Cardiac septum (tissue), 1 donor: ENCODE results near the gene TERT. TPM values are rescaled to one million over a fixed set of nuclear protein-coding genes. Genes with fewer than 3 reads are reported as not detected.

Experiments
- DNase-seq: peaks from one replicate; pipeline ENCODE4 v3.0.0-alpha.2; 2020; ENCODE audit warnings: low spot score
- intact Hi-C: fragments of 100-400 bp; cut with DNase I; formaldehyde crosslinking; loops from one replicate; pipeline ENCODE4 v1.14.0; 2022
- total RNA-seq: library from RNA; stranded (reverse); fragmentation: NEBNext Ultra II Directional; extraction: Animal tissue kit (Norgen Biotek cat#: 25700); gene quantifications from one replicate; pipeline ENCODE4 v1.2.1, GENCODE V29; 2021
- donor health status: DM: no; HTN: no; CAD: no.

The TERT gene
- total RNA-seq, 1 donor from 2014 or later: not detected

DNA sequence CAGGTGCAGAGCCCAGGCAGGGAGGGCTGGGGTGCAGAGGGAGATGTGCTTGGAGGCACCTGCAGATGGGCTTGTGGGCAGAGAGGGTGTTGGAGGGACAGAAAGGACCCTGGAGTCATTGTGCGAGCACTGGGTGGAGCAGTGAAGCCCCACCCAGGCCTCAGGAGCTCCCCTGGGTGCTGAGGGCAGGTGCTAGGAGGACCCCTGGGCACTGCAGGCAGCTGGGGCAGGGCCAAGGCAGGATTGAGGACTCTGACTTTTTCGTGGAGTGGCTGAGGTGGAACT is 80.0 kb downstream of the TERT start:
- intact Hi-C loops: no loop called here
- DNase-seq: no peak

DNA sequence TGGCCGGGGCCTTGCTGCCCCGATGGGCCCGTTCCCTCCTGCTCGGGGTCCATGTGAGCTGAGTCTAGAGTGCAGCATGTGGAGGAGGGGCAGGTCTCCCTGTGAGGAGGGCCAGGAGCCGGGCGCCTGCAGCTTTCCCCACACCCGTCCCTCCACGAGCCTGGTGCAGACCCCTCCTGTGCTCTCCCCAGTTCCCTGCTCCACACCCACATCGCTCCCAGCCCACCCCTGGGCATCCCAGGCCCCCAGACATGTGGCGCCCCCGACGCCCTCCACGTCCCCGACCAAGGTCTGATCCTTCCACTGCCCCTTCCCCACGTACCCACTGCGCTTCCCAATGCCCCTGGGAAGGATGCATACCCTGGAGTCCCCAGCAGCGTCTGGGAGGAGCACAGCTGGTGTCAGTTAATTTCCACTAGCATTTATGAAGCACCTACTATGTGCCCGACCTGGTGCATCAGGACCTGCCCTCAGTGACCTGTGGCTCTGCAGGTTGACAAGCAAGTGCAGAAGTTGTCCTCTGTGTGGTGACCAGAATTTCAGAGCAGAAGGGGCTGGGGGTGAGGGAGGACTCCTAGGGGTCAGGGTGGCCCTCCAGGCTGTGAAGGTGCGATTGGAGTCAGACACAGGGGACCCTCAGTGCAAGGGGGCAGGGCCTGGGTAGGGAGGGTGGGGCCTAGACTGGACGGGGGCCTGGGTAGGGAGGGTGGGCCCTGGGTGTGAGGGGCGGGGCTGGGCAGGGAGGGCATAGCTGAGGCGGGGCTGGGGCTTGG is 80.5 kb downstream of the TERT start:
- no peak for DNase-seq
- intact Hi-C loops: no loop called here

DNA sequence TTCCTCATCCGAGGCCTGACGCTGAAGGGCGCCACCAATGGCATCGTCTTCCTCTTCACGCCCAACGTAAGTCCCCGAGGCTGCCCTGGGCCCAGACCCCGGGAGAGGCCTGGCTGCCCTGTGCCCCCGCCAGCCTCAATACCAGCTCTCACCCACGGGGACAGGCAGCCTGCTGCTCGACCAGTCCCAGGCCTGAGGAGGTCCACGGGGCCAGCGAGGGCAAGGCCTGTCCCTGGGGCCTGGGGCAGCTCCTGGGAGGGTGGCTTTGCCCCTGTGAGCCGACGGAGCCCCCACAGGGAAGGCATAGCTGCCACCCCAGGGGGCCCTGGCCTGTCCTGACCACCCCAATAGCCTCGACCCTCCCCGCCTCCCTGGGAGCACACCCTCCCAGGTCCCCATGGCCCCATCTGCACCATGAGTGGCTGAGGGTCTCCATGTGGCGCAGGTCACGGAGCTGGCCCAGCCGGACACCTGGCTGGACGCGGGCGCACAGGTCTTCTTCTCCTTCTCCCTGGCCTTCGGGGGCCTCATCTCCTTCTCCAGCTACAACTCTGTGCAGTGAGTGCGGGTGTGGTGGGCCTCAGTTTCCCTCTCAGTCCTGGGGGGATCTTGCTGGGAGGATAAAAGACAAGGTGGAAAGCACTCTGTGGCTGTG is 81.2 kb downstream of the TERT start:
- no peak for DNase-seq

DNA sequence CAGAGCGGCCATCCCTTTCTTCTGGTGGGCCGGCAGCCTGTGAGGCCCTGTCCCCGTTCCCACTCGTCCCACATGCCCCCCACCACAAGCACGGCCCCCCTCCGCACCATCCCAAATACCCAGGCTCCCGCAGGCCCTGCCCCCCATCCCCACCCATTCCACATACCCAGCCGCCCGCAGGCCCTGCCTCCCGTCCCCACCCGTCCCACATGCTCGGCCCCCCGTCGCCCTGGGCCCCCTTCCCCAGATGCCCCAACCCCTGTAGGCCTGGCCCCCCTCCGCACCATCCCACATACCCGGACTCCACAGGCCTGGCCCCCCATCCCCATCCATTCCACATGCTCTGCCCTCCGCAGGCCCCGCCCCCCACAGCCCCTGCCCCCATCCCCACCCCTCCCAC is 82.0 kb downstream of the TERT start:
- DNase-seq: no peak
- intact Hi-C loops: no loop called here

More for the DNA sequence above, 81.2 kb downstream of the TERT start:
- intact Hi-C loops: no loop called here

DNA sequence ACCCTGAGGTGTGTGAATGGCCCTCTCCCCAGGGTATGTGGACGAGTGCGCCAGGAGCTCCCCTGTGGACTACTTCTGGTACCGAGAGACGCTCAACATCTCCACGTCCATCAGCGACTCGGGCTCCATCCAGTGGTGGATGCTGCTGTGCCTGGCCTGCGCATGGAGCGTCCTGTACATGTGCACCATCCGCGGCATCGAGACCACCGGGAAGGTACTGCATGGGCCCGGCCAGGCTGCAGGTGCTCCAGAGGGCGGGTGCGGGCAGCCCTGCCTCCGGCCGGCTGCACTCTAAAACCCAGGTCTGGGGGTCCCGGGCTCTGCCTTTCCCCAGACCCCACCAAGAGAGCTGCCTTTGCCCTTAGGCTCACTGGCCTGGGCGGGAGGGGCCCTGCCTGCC is 82.6 kb downstream of the TERT start:
- no peak for DNase-seq

DNA sequence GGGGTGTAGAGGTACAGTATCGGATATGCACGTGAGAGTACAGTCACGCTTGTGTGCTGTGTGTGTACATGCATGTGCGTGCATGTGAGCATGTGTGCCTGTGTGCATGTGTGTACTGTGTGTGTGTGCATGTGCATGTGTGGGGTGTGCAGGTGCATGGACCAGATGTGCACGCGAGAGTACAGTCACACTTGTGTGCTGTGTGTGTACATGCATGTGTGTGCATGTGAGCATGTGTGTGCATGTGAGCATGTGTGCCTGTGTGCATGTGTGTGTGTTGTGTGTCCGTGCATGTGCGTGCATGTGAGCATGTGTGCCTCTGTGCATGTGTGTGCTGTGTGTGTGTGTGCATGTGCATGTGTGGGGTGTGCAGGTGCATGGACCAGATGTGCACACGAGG is 83.2 kb downstream of the TERT start:
- no peak for DNase-seq
- intact Hi-C loops: no loop called here

More for the DNA sequence above, 82.6 kb downstream of the TERT start:
- intact Hi-C loops: no loop called here

DNA sequence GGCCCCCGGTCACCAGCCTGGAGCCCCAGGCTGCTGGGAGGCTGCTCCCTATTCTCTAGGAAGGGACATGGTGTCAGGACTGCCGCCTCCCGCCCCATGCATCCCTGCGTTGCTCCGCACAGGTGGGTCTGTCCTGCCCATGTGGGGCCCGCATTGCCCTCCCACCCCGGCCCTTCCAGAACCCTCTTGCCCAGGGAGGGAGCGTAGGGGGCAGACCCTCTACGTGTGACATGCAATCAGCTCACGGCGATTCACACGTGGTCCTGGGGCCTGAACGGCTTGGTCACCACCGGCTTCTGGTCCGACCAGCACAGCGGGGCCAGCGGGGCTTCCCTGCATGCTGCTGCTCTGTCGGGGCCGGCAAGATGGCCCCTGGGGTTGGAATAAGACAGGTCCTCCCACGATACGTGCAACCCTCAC is 84.0 kb downstream of the TERT start:
- intact Hi-C loops: no loop called here
- no peak for DNase-seq

DNA sequence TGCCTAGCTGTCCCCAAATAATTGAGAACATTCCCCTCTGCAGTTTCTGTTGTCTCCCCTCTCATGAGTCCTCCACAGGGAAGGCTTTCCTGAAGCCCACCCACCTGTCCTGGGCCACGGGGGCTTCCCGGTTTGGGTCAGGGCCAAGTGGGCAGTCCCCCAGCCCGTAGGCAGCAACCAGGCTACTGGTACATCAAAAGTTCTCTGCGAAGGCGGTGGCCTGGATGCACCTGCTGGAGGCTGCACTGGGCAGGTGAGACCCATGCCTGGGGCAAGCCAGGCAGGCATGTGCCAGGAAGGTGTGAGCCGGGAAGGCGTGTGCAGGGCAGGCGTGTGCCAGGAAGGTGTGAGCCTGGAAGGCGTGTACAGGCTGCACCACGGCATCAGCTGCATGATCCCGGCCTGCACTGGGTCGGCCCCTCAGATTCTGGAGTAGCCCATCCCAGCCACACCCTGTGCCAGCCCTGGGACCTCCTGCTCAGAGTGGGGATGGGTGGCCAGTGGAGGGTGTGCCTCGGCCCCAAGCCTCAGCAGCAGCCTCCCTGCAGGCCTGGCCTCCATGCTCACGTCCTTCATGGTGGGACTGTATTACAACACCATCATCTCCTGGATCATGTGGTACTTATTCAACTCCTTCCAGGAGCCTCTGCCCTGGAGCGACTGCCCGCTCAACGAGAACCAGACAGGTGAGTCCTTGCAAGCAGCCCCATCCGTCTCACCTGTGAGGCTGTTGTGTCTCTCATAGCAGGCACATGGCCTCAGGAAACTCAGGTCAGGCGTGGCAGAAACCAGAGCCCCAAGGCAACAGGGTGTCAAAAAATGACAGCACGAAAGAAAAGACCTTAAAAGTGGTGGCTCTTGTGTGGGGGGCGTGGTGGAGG is 84.7 kb downstream of the TERT start:
- DNase-seq: no peak

DNA sequence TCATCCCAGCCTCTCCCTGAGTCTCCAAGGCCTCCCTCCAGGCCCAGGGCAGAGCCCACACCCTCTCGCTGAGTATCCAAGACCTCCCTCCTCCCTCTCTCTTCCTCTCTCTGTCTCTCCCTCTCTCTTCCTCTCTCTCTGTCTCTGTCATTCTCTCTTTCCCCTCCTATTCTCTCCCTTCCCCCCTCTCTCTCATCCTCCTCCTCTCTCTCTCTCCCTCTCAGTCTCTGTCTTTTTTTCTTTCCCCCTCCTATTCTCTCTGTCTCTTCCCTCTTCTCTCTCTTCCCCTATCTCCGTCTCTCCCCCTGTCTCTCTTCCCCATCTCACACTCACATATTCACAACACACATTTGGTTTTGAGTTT is 85.4 kb downstream of the TERT start:
- no peak for DNase-seq

More for the DNA sequence above, 84.7 kb downstream of the TERT start:
- intact Hi-C loops: no loop called here

DNA sequence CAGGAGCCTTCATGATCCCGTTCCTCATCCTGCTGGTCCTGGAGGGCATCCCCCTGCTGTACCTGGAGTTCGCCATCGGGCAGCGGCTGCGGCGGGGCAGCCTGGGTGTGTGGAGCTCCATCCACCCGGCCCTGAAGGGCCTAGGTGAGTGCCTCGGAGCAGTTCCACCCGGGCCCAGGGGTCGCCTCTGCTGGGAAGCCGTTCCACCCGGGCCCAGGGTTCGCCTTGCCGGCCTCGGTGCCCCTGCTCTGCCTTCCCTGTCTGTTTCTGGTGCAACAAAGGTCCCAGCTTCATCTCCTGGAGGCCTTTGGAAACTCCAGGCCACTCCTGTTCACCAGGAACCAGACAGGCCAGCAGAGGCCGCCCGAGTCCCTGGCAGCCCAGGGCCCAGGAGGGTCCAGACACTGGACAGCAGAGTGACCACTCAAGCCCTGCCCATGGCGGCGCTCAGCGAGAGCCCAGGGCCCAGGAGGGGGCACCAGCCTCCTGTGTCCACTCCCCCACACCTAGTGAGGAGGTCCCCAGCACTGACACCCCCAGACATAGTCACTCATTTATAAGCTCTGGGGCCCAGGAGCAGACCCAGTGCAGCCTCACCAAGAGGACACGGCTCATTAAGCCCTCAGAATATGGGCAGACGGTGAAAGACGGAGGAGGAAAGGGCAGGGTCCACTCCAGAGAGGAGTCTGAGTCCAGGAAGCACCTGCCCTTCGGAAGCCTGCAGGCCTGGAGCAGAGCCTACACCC is 86.0 kb downstream of the TERT start:
- intact Hi-C loops: no loop called here
- no peak for DNase-seq

More for the DNA sequence above, 85.4 kb downstream of the TERT start:
- intact Hi-C loops: no loop called here

DNA sequence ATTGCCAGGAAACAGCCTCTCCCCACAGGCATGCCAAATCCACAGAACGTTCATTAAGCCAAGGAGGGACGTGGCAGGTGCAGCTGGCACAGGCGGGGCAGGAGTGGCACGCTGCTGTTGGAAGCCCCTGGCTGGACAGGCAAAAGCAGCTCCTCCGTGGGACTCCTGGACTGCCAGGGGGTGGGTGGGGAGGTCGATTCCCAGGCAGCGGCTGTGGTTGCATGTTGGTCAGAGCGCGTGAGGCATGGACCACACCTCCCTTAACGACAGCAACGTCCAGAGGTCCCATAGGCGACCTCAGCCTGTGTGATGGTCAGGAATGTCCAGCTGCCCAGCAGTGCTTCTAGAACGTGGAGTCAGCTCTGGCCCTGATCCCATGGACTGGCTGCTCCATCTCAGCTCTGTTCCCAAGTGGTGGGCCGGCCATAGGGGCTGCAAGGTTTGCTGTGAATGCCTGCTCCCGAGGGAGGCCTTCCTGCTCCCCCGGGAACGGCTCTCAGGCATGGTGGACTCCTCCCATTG is 86.6 kb downstream of the TERT start:
- intact Hi-C loops: no loop called here
- DNase-seq: no peak

DNA sequence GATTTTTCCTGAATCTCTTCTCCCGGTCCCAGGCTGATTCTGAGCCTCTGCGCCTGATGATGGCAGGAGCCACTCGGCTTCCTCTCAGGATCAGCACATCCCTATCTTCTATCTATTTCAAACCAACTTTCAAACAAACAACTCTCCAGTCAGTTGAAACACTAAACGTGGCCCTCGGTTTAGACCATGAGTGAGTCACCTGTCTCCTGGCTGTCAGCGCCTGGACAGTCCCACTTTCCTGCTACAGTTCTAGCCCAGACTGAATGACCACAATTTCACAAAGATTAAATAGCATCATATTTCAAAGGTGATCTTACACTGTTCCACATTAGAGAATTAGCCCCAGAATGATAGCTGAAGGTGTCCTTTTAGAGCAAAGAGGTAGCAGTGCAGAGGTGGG is 87.3 kb downstream of the TERT start:
- DNase-seq: no peak
- intact Hi-C loops: no loop called here

DNA sequence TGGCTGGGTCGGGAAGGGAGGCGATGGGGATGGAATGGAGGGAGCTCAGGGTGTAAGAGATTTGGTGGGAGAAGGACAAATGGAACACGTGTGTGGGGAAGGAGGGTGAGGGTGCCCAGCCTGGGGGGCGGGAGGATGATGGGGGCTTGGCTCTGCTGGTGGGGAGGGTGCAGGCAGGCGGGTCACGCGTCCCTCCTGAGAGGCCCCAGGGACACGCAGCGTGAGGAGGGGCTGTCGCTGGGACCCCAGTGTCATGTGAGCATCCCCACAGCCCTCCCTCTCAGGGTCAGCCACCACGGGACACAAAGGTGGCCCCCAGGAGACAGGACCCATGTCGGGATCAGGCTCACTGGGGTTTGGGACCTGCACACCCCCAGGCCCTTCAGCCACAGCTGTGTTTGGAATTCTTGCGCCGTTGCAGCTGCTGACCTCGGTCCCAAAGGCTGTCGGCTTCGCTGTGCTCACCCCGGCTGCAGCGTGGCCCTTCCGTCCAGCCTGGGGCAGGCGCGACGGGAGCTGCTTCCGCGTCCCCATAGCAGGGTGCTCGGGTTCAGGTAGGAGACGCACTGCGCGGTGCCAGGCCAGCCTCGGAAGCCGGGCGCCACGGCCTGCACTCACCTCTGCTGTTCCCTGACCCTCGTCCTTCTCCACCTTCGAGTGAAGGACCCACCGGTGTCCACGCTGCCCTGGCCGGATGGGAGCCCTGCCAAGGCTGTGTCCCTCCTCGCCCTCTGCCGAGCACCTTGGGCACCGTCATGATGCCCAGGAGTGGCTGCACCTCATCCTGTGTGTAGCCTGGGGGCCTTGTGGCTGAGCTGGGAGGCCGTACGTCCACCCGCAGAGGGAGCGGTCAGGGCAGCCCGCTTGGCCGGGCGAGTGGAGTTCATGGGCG is 88.1 kb downstream of the TERT start:
- no peak for DNase-seq
- intact Hi-C loops: no loop called here

DNA sequence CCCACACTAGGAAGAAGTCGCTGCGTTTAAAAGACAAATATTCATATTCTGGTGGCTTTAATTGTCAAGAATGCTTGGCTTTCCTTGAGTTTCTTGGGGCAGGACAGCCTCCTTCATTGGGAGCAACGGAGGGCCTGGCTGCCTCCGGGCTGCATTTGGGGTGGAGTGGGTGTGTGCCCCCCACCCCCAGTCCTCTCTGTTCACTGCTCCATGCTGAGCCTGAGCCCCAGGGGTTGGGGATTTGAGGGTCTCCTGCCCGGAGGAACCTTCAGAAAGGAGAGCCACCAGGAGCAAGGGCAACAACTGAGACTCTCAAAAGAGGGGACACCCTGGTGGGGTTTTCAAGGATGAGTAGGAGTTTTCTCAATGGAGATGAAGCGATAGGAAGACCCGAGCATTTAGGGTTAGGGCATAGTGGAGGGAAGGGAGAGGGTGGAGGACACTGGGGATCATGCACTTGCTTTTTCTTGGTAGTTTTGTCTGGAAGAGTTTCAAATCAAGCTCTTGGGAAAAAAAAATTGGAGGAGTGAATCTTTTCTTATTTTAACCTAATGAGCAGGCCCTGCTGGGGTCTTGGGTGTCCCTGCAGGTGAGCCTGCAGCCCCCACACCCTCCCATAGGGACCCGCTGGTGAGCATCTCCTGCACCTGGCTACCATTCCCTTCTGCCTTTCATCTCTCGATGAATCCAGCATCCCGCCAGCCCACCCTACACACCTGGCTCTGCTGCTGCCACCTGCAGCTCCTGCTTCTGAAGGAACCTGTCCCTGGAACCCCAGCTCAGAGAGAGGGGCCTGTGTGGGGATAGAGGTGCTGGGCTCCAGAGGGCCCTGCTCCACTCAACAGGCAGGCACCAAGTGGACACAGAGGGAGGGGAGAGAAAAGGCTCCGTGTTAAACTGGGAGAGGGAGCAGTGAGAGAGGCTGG is 89.3 kb downstream of the TERT start:
- intact Hi-C loops: no loop called here
- DNase-seq: no peak

DNA sequence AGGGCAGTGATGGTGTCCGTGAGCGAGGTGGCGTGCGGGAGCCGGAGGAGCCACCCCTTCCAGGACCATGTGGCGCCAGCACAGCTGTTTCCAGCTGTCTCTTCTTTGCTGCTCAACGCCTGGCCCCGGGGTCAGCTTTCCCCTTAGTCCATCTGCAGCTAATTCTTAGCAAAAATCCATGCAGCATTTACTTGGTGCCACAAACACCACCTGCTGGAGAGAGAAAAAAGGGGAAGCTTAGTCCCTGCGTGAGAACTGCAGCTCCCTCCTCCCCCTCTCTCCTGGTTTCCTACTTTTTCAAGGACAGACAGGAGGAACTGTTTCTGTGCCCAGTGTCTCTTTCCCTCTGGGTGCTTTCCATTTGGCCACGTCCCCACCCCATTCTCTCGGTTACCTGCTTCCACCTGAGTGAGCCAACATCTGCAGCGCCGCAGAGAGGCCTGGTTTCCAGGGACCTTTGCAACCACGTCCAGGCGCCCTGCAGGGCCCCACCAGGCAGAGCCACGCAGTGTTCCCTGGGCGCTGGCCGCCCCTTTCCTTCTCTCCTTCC is 90.1 kb downstream of the TERT start:
- DNase-seq: no peak
- intact Hi-C loops: no loop called here

DNA sequence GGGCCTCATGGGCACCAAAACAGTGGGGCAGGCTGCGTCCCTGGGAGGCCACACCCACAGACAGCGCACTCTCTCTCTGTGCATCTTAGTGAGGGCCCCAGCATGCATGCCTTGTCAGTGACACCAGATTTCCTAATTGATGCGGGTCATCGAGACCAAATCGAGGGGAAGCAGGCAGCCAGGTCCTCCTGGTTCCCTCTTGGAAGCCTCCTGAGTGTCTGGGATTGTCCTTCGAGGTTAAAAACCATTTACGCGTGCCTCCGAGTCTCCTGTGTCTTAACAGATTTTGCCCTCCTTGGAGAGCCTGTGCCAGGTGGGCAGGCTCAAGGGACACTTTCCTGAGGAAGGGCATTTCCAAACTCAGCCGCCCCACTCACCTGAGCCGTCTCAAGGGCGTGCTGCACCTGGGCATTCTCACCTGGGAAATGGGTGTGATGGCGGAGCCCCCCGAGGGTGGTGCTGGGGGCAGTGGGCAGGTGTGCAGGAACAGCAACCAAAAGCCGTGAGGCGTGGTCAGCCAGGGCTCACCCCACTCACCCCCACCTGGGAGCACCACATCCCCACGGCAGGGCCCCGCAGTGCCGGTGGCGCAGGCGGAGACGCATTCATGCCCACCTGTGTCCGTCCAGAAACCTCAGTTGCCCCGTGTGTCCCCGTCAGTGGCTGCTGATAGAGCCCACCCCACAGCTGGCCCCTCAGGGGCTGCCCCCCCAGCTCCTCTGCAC is 90.7 kb downstream of the TERT start:
- no peak for DNase-seq
- intact Hi-C loops: no loop called here
